HEK293T (cell line): ENCODE results near the gene NXPH2.
"Not testable (repeated sequence)": the region's sequence is repeated elsewhere in the genome, so short reads cannot be mapped to it uniquely, and the experiment has no call there.

Experiments
- CTCF ChIA-PET: fragments of 350-600 bp; formaldehyde crosslinking; extraction: SDS; loops from one replicate; lab custom pipeline; 2021; ENCODE audit warnings: antibody characterized with exemption, inconsistent platforms; lab: Yijun Ruan, JAX
- POLR2A ChIA-PET: fragments of 350-600 bp; formaldehyde crosslinking; extraction: SDS; loops from one replicate; lab custom pipeline; 2020; ENCODE audit warnings: antibody characterized with exemption, inconsistent platforms; lab: Yijun Ruan, JAX
- DNase-seq: peaks from one replicate; pipeline ENCODE4 v3.0.0; 2012; ENCODE audit warnings: mixed read lengths; ENCODE audit errors: extremely low spot score
- ARNT ChIP-seq: fragments of 450-650 bp; IDR thresholded peaks from 2 replicates; pipeline ENCODE4 v1.6.1; 2017; ENCODE audit warnings: mild to moderate bottlenecking
- BHLHE40 ChIP-seq: fragments of 450-650 bp; IDR thresholded peaks from 2 replicates; pipeline ENCODE4 v1.6.1; 2016; ENCODE audit warnings: mild to moderate bottlenecking, moderate library complexity, borderline replicate concordance
- CTBP1 ChIP-seq: fragments of 450-650 bp; IDR thresholded peaks from 2 replicates; pipeline ENCODE4 v1.6.1; 2016; ENCODE audit warnings: borderline replicate concordance
- ELF4 ChIP-seq: fragments of 450-650 bp; IDR thresholded peaks from 2 replicates; pipeline ENCODE4 v1.6.1; 2017; ENCODE audit warnings: antibody characterized with exemption
- FOXA1 ChIP-seq: fragments of 450-650 bp; IDR thresholded peaks from 2 replicates; pipeline ENCODE4 v1.6.1; 2016; ENCODE audit warnings: mild to moderate bottlenecking
- FOXK2 ChIP-seq: fragments of 450-650 bp; IDR thresholded peaks from 2 replicates; pipeline ENCODE4 v1.6.1; 2016; ENCODE audit warnings: mild to moderate bottlenecking
- FOXM1 ChIP-seq: fragments of 450-650 bp; IDR thresholded peaks from 2 replicates; pipeline ENCODE4 v1.6.1; 2017; ENCODE audit warnings: mild to moderate bottlenecking, borderline replicate concordance
- HDGF ChIP-seq: fragments of 450-650 bp; IDR thresholded peaks from 2 replicates; pipeline ENCODE4 v1.6.1; 2017; ENCODE audit warnings: antibody characterized with exemption, borderline replicate concordance
- L3MBTL2 ChIP-seq: fragments of 450-650 bp; conservative IDR thresholded peaks from 2 replicates; pipeline ENCODE4 v1.6.1; 2016; ENCODE audit warnings: mild to moderate bottlenecking
- LEF1 ChIP-seq: fragments of 450-650 bp; IDR thresholded peaks from 2 replicates; pipeline ENCODE4 v1.6.1; 2017; ENCODE audit warnings: mild to moderate bottlenecking, borderline replicate concordance
- NFRKB ChIP-seq: fragments of 450-650 bp; IDR thresholded peaks from 2 replicates; pipeline ENCODE4 v1.6.1; 2016; ENCODE audit warnings: mild to moderate bottlenecking, moderate library complexity
- SP1 ChIP-seq: fragments of 450-650 bp; IDR thresholded peaks from 2 replicates; pipeline ENCODE4 v1.6.1; 2017
- SUZ12 ChIP-seq: fragments of 450-650 bp; IDR thresholded peaks from 2 replicates; pipeline ENCODE4 v1.6.1; 2016; ENCODE audit warnings: mild to moderate bottlenecking
- TARDBP ChIP-seq: fragments of 450-650 bp; IDR thresholded peaks from 2 replicates; pipeline ENCODE4 v1.6.1; 2016
- ZNF384 ChIP-seq: fragments of 450-650 bp; IDR thresholded peaks from 2 replicates; pipeline ENCODE4 v1.6.1; 2016
- TF ChIP-seq, protein P1 (sequence below): fragments of 450-650 bp; IDR thresholded peaks from 2 replicates; pipeline ENCODE4 v1.6.1; 2016

NXPH2 gene

DNA sequence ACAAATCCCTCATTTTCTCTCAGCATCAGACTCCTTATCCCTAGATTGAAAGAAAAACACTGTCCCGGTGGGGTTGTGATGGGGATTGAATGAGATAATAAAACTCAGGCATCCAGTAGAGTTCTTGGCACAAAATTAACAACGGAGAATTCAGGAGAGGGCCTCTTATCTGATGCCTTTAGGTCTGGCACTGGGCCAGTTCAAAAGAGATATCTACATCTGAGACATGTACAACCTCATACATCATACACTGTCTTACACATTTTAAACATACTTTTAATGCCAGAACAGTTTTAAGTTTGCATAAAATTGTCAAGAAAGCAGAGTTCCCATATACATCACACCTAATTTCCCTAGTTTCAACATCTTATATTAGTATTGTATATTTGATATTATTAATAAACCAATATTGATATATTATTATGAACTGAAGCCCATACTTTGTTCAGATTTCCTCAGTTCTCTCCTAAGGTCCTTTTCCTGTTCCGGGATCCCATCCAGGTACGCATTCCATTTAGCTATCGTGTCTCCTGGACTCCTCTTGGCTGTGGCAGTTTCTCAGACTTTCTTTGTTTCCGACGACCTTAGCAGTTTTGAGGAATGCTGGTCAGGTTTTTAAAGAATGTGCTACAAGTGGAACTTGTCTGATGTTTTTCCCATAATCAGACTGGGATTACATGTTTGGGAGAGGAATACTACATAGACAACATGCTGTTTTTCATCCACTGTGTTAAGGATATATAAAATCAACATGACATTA is 27.8 kb downstream of the NXPH2 start:
- DNase-seq: no peak
- ChIA-PET POLR2A (no interaction called here), CTCF (no interaction called here)
- no peak for TF ChIP-seq L3MBTL2
- no peak for TF ChIP-seq NFRKB
- TF ChIP-seq LEF1: no peak
- no peak for TF ChIP-seq FOXM1
- TF ChIP-seq ZNF384: no peak
- TF ChIP-seq SUZ12: no peak
- TF ChIP-seq HDGF: no peak
- no peak for TF ChIP-seq TARDBP
- TF ChIP-seq BHLHE40: no peak
- TF ChIP-seq CTBP1: no peak
- TF ChIP-seq ARNT: no peak
- no peak for TF ChIP-seq FOXA1
- TF ChIP-seq SP1: no peak
- TF ChIP-seq ELF4: no peak
- TF ChIP-seq, protein P1, sequence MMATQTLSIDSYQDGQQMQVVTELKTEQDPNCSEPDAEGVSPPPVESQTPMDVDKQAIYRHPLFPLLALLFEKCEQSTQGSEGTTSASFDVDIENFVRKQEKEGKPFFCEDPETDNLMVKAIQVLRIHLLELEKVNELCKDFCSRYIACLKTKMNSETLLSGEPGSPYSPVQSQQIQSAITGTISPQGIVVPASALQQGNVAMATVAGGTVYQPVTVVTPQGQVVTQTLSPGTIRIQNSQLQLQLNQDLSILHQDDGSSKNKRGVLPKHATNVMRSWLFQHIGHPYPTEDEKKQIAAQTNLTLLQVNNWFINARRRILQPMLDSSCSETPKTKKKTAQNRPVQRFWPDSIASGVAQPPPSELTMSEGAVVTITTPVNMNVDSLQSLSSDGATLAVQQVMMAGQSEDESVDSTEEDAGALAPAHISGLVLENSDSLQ: no peak
- no peak for TF ChIP-seq FOXK2

- DNase-seq: no peak
- ChIA-PET CTCF (no interaction called here), POLR2A (no interaction called here)
- no peak for TF ChIP-seq CTBP1
- TF ChIP-seq FOXM1: no peak
- no peak for TF ChIP-seq ARNT
- no peak for TF ChIP-seq SP1
Measured at GRCh38 chr2:138744713-138745112, 35.5 kb downstream of the NXPH2 start.

GRCh38 chr2:138742441-138743057 is 37.6 kb downstream of the NXPH2 start:
- no peak for DNase-seq
- CTCF ChIA-PET: no interaction called here
- TF ChIP-seq FOXM1 (no peak), SP1 (no peak), LEF1 (no peak), NFRKB (no peak), ELF4 (no peak), ZNF384 (no peak), L3MBTL2 (no peak), ARNT (no peak), TARDBP (no peak), CTBP1 (no peak), FOXA1 (no peak), SUZ12 (no peak), HDGF (no peak), BHLHE40 (no peak), FOXK2 (no peak)
- TF ChIP-seq, protein P1: no peak
- POLR2A ChIA-PET: no interaction called here

- POLR2A ChIA-PET: no interaction called here
- CTCF ChIA-PET: no interaction called here
- no peak for DNase-seq
- TF ChIP-seq, protein P1: no peak
- TF ChIP-seq FOXK2 (no peak), ELF4 (no peak), SP1 (no peak), LEF1 (no peak), NFRKB (no peak), ZNF384 (no peak), TARDBP (no peak), FOXA1 (no peak), CTBP1 (no peak), ARNT (no peak), HDGF (no peak), FOXM1 (no peak), L3MBTL2 (no peak)
Measured at GRCh38 chr2:138741851-138742250, 38.3 kb downstream of the NXPH2 start.

DNA sequence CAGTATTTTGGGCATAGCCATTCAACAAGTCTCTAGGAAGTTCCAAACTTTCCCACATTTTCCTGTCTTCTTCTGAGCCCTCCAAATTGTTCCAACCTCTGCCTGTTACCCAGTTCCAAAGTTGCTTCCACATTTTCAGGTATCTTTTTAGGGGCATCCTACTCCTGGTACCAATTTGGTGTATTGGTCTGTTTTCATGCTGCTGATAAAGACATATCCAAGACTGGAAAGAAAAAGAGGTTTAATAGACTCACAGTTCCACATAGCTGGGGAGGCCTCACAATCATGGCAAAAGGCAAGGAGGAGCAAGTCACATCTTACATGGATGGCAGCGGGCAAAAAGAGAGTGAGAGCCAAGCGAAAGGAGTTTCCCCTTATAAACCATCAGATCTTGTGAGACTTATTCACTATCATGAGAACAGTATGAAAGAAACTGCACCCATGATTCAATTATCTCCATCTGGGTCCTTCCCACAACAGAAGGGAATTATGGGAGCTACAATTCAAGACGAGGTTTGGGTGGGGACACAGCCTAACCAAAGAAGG is 43.1 kb downstream of the NXPH2 start:
- POLR2A ChIA-PET, DNase-seq, CTCF ChIA-PET: not testable (repeated sequence)

DNA sequence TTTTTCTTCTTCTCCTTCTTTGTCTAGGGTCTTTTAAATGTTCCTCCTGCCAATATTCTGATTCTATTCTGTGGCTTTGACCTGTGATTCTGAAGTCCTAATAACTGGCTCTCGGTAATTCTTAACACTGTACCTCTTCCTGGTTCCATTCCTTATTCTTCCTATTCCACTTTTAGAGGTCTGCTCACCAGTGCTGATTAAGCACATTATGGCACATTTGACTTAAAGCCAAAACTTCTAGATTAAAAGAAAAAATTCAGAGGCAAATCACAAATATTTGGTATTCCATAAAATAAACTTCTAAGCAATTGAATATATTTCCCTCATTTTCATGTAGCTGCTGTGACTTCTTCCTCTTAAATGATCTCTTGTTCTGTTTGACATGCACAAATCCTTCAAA is 47.5 kb downstream of the NXPH2 start:
- ChIA-PET POLR2A (no interaction called here), CTCF (no interaction called here)
- TF ChIP-seq ELF4 (no peak), NFRKB (no peak), BHLHE40 (no peak), CTBP1 (no peak), ARNT (no peak), FOXK2 (no peak), SP1 (no peak), FOXA1 (no peak), HDGF (no peak), ZNF384 (no peak), TARDBP (no peak), SUZ12 (no peak), L3MBTL2 (no peak), LEF1 (no peak), FOXM1 (no peak)
- TF ChIP-seq, protein P1: no peak
- no peak for DNase-seq
